B cell (primary cell): ENCODE results near the gene CENPP. TPM values are rescaled to one million over a fixed set of nuclear protein-coding genes. Genes with fewer than 3 reads are reported as not detected.

Experiments used
- ATAC-seq: fragments of 200-7000 bp; cut with Tn5 transposase; one replicate; pipeline ENCODE4 v1.10.0; 2021; ENCODE audit warnings: low read depth, mild to moderate bottlenecking, moderate number of reproducible peaks, moderate library complexity
- CTCF ChIA-PET: fragments of 350-600 bp; sonication (Branson Sonifier 250); formaldehyde crosslinking; loops from one replicate; lab custom pipeline; 2021; ENCODE audit warnings: antibody characterized with exemption, inconsistent platforms; lab: Charles Lee
- POLR2A ChIA-PET: fragments of 350-600 bp; sonication (Branson Sonifier 250); formaldehyde crosslinking; loops from one replicate; lab custom pipeline; 2021; ENCODE audit warnings: antibody characterized with exemption; lab: Charles Lee
- DNase-seq: peaks from one replicate; pipeline ENCODE4 v3.0.0; 2013
- H2AFZ ChIP-seq: 2 replicates; pipeline ENCODE4 v1.6.1; 2012; ENCODE audit warnings: mild to moderate bottlenecking, low read depth, low read length; ENCODE audit not compliant: insufficient read depth, poor library complexity, severe bottlenecking
- H3K27ac ChIP-seq, 2 donors: 1 replicate in 1 of 2; 2 replicates in 1 of 2; pipeline ENCODE4 v1.5.1; 2012 to 2013; ENCODE audit warnings: low read length in 2 of 2, mild to moderate bottlenecking in 2 of 2, moderate library complexity in 1 of 2
- H3K27me3 ChIP-seq, 4 experiments: fragments of 200-600 bp in 1 of 4; sonication (generic) in 1 of 4; replicated peaks in 1 of 4; 1 replicate in 2 of 4; 2 replicates in 2 of 4; pipeline versions ENCODE4 v1.6.1 to v1.7.0; 2013 to 2016; ENCODE audit warnings: low read length in 3 of 4, mild to moderate bottlenecking in 2 of 4, mixed read lengths in 1 of 4, moderate library complexity in 1 of 4; ENCODE audit not compliant: insufficient read depth in 4 of 4, control insufficient read depth in 3 of 4; ENCODE audit errors: control extremely low read depth in 1 of 4
- H3K36me3 ChIP-seq, 2 experiments: replicated peaks in 1 of 2; 1 replicate in 1 of 2; 2 replicates in 1 of 2; pipeline versions ENCODE4 v1.6.1 to v1.7.1; 2013; ENCODE audit warnings: low read length in 1 of 2; ENCODE audit not compliant: insufficient read depth in 2 of 2, control insufficient read depth in 1 of 2; ENCODE audit errors: control extremely low read depth in 1 of 2, extremely low read depth in 1 of 2
- H3K4me1 ChIP-seq, 2 donors: fragments of 200-600 bp in 1 of 2; sonication (generic) in 1 of 2; 1 replicate in 1 of 2; 2 replicates in 1 of 2; pipeline versions ENCODE4 v1.5.1 to v1.6.1; 2013 to 2017; ENCODE audit warnings: low read length in 2 of 2; ENCODE audit not compliant: control insufficient read depth in 2 of 2, insufficient read depth in 2 of 2
- H3K4me2 ChIP-seq: replicated peaks from 2 replicates; pipeline ENCODE3; 2012; ENCODE audit warnings: mild to moderate bottlenecking, low read depth, low read length; ENCODE audit not compliant: poor library complexity, severe bottlenecking
- H3K4me3 ChIP-seq, 5 experiments: fragments of 200-600 bp in 1 of 5; sonication (generic) in 1 of 5; 1 replicate in 3 of 5; 2 replicates in 2 of 5; pipeline versions ENCODE4 v1.5.1 to v1.7.0; 2011 to 2016; ENCODE audit warnings: low read length in 4 of 5, mild to moderate bottlenecking in 4 of 5, low read depth in 2 of 5, control low read depth in 1 of 5, moderate library complexity in 1 of 5; ENCODE audit not compliant: insufficient read depth in 1 of 5; ENCODE audit errors: control extremely low read depth in 1 of 5, extremely low read depth in 1 of 5
- H3K79me2 ChIP-seq: fragments of 200-600 bp; sonication (generic); one replicate; pipeline ENCODE4 v1.6.0; 2016; ENCODE audit warnings: low read length; ENCODE audit not compliant: control insufficient read depth, insufficient read depth
- H3K9ac ChIP-seq: fragments of 200-600 bp; sonication (generic); 2 replicates; pipeline ENCODE4 v1.6.1; 2017; ENCODE audit warnings: mild to moderate bottlenecking, low read length, moderate library complexity
- H3K9me3 ChIP-seq, 3 donors: one replicate each; pipeline versions ENCODE4 v1.6.1 to v1.7.1; 2013; ENCODE audit warnings: low read length in 2 of 3; ENCODE audit not compliant: control insufficient read depth in 2 of 3, insufficient read depth in 1 of 3; ENCODE audit errors: control extremely low read depth in 1 of 3
- H4K20me1 ChIP-seq: 2 replicates; pipeline ENCODE4 v1.6.0; 2012; ENCODE audit warnings: mild to moderate bottlenecking, low read length; ENCODE audit not compliant: insufficient read depth, control insufficient read depth, poor library complexity, severe bottlenecking
- H3K27ac Mint-ChIP-seq: one replicate; pipeline ENCODE4 v1.8.0; 2021; ENCODE audit warnings: mixed read lengths
- H3K27me3 Mint-ChIP-seq: one replicate; pipeline ENCODE4 v1.8.0; 2021; ENCODE audit warnings: mixed read lengths
- H3K4me1 Mint-ChIP-seq: one replicate; pipeline ENCODE4 v1.8.0; 2021; ENCODE audit warnings: mixed read lengths
- H3K4me3 Mint-ChIP-seq: one replicate; pipeline ENCODE4 v1.8.0; 2021; ENCODE audit warnings: mixed read lengths
- H3K9me3 Mint-ChIP-seq: one replicate; pipeline ENCODE4 v1.8.0; 2022; ENCODE audit warnings: mixed read lengths; ENCODE audit not compliant: insufficient read depth
- CTCF ChIP-seq: fragments of 200-600 bp; IDR thresholded peaks from one replicate; pipeline ENCODE4 v1.8.0; 2022; ENCODE audit warnings: antibody characterized with exemption, mild to moderate bottlenecking
- EZH2 ChIP-seq: IDR thresholded peaks from 2 replicates; pipeline ENCODE4 v1.6.1; 2012; ENCODE audit warnings: borderline replicate concordance, low read depth, mild to moderate bottlenecking, moderate library complexity, low read length; ENCODE audit not compliant: insufficient read depth, poor library complexity, severe bottlenecking
- WGBS: methylation state at CpG from one replicate; pipeline ENCODE4 v1.1.5; 2013; ENCODE audit warnings: missing lambda C conversion rate; ENCODE audit not compliant: insufficient coverage; 5-methylcytosine and 5-hydroxymethylcytosine counted together
- intact Hi-C: fragments of 100-400 bp; cut with micrococcal nuclease; formaldehyde crosslinking; loops from one replicate; pipeline ENCODE4 v1.10.0; 2022
- polyA plus RNA-seq: library from polyadenylated mRNA; depleted of rRNA; stranded (reverse); fragments of >200 nt; gene quantifications from 2 replicates; pipeline ENCODE4 v1.2.3, GENCODE V29; 2012
- total RNA-seq, 2 donors: library from RNA; stranded (reverse); fragments of 120-200 nt in 1 of 2; gene quantifications; 1 replicate in 1 of 2; 2 replicates in 1 of 2; pipeline versions ENCODE4 v1.2.3 to v1.2.4, GENCODE V29; 2013 to 2022

Gene CENPP
- total and polyA plus RNA-seq, 2 donors (not counting 1 experiment from before 2014, with no cell fraction given), result 1.4 to 6.2 TPM

- Histone ChIP-seq H2AFZ (no peak overlapping the region), H3K4me1 (no peaks in the 10 kb centered on the region), H3K27ac (no peak overlapping the region), H3K79me2 (no peaks in the 10 kb centered on the region), H3K36me3 (no peaks in the 10 kb centered on the region), H3K9me3 (no peaks in the 10 kb centered on the region), H3K4me2 (no peak overlapping the region), H3K27me3 (no peaks in the 10 kb centered on the region), H3K4me3 (no peak overlapping the region), H3K9ac (no peak overlapping the region), H4K20me1 (no peaks in the 10 kb centered on the region)
- DNase-seq, result no peak
- intact Hi-C loops, result no loop called here
- Mint-ChIP-seq H3K4me1 (no peaks in the 10 kb centered on the region), H3K27ac (no peak overlapping the region), H3K9me3 (peaks cover 3% of the 10 kb centered on the region), H3K4me3 (no peak overlapping the region), H3K27me3 (no peaks in the 10 kb centered on the region)
- POLR2A ChIA-PET, result no interaction called here
- CTCF ChIA-PET, result no interaction called here
- ATAC-seq, result no peak
- no CpG with 5 or more reads among the region's 1 CpG for WGBS
- no peak for TF ChIP-seq CTCF
- TF ChIP-seq EZH2, result no peak
These were observed 202.7 kb downstream of the CENPP start for GRCh38 chr9:92528522-92528849.

GRCh38 chr9:92529124-92529523 is 203.4 kb downstream of the CENPP start:
- POLR2A ChIA-PET, result no interaction called here
- H2AFZ ChIP-seq, result no peak overlapping the region
- CTCF ChIA-PET, result no interaction called here
- no peaks in the 10 kb centered on the region for H3K27me3 ChIP-seq
- H3K4me3 Mint-ChIP-seq, result no peak overlapping the region
- TF ChIP-seq EZH2 (no peak), CTCF (no peak)
- WGBS, result no CpG with 5 or more reads among the region's 3 CpGs
- no peaks in the 10 kb centered on the region for H3K9me3 ChIP-seq
- no peak overlapping the region for H3K9ac ChIP-seq
- H3K4me2 ChIP-seq, result no peak overlapping the region
- H3K4me1 Mint-ChIP-seq, result peaks cover 2% of the 10 kb centered on the region
- H3K9me3 Mint-ChIP-seq, result peaks cover 3% of the 10 kb centered on the region
- no peaks in the 10 kb centered on the region for H3K36me3 ChIP-seq
- no peaks in the 10 kb centered on the region for H4K20me1 ChIP-seq
- no peaks in the 10 kb centered on the region for H3K4me1 ChIP-seq
- intact Hi-C loops, result no loop called here
- H3K27ac ChIP-seq, result no peak overlapping the region
- H3K27me3 Mint-ChIP-seq, result no peaks in the 10 kb centered on the region
- no peaks in the 10 kb centered on the region for H3K79me2 ChIP-seq
- DNase-seq, result no peak
- H3K4me3 ChIP-seq, result no peak overlapping the region
- no peak overlapping the region for H3K27ac Mint-ChIP-seq
- ATAC-seq, result no peak
